ENCODE data around the gene MAPK11.

- TF ChIP-seq POLR2A (IDR thresholded peaks at IDR 0.05; ENCODE audit: low read depth, low read length) (no peak), POLR2AphosphoS5 (IDR thresholded peaks at IDR 0.05; ENCODE audit: low read depth, low read length) (no peak)
These were observed 11.8 kb upstream of the MAPK11 start for GRCh38 chr22:50281957-50282356.
